GM19025 (cell line): ENCODE data around the gene ZG16B.

Experiments used
- ATAC-seq: cut with Tn5 transposase; IDR thresholded peaks from one replicate; pipeline ENCODE4 v1.9.1; 2021; ENCODE audit warnings: mild to moderate bottlenecking, low read depth, moderate library complexity; ENCODE audit not compliant: unreplicated experiment

Gene ZG16B

GRCh38 chr16:2841606-2842339 is 11.7 kb downstream of the ZG16B start:
- no peak for ATAC-seq

GRCh38 chr16:2842340-2843000 is 12.4 kb downstream of the ZG16B start:
- ATAC-seq: no peak

GRCh38 chr16:2843526-2843925 is 13.4 kb downstream of the ZG16B start:
- ATAC-seq: no peak

- ATAC-seq: no peak
These were observed 15.0 kb downstream of the ZG16B start for GRCh38 chr16:2845116-2845515.

GRCh38 chr16:2846511-2847310 is 16.6 kb downstream of the ZG16B start:
- no peak for ATAC-seq

- ATAC-seq: no peak
These were observed 19.0 kb downstream of the ZG16B start for GRCh38 chr16:2848933-2849725.

GRCh38 chr16:2852003-2852730 is 22.1 kb downstream of the ZG16B start:
- no peak for ATAC-seq

GRCh38 chr16:2852731-2853507 is 22.8 kb downstream of the ZG16B start:
- ATAC-seq: no peak

GRCh38 chr16:2853531-2854073 is 23.5 kb downstream of the ZG16B start:
- ATAC-seq: no peak

- no peak for ATAC-seq
These were observed 24.7 kb downstream of the ZG16B start for GRCh38 chr16:2854700-2855309.

GRCh38 chr16:2855536-2855935 is 25.4 kb downstream of the ZG16B start:
- ATAC-seq: no peak

GRCh38 chr16:2856061-2856670 is 26.1 kb downstream of the ZG16B start:
- ATAC-seq: no peak

- ATAC-seq: no peak
These were observed 26.8 kb downstream of the ZG16B start for GRCh38 chr16:2856686-2857450.

- ATAC-seq: no peak
These were observed 27.5 kb downstream of the ZG16B start, which contains the start of gene PRSS22 for GRCh38 chr16:2857451-2858244. PRSS22 (minus strand) TSS chr16:2858170; CDS start chr16:2858104, 66 bp downstream.

GRCh38 chr16:2858245-2859025 is 28.3 kb downstream of the ZG16B start:
- no peak for ATAC-seq
